Activated CD8-positive, alpha-beta memory T cell treated with anti-CD3 and anti-CD28 coated beads, Interleukin-2, amount 50 U/mL, for 48 hours (primary cell): ENCODE measurements around the gene MYCBP.

Source experiments
- DNase-seq: peaks from one replicate; pipeline ENCODE4 v3.0.0-alpha.2; 2020

The MYCBP gene

GRCh38 chr1:38819040-38819439 lies 54.1 kb downstream of the MYCBP start:
- DNase-seq: no peak

- DNase-seq: peak; percentile 88
Observed at GRCh38 chr1:38818175-38818976, 54.8 kb downstream of the MYCBP start.

GRCh38 chr1:38817267-38818174 lies 55.6 kb downstream of the MYCBP start:
- no peak for DNase-seq

- no peak for DNase-seq
Observed at GRCh38 chr1:38815903-38816627, 57.1 kb downstream of the MYCBP start.

GRCh38 chr1:38814984-38815464 lies 58.1 kb downstream of the MYCBP start:
- no peak for DNase-seq

GRCh38 chr1:38814444-38814983 lies 58.6 kb downstream of the MYCBP start:
- no peak for DNase-seq

GRCh38 chr1:38812981-38813380 lies 60.2 kb downstream of the MYCBP start:
- no peak for DNase-seq
